GM19328 (cell line): Measurements from ENCODE around the gene METTL22.

Experiments used
- ATAC-seq: cut with Tn5 transposase; IDR thresholded peaks from one replicate; pipeline ENCODE4 v1.9.1; 2021; ENCODE audit warnings: mild to moderate bottlenecking, moderate library complexity; ENCODE audit not compliant: unreplicated experiment

METTL22 gene

DNA sequence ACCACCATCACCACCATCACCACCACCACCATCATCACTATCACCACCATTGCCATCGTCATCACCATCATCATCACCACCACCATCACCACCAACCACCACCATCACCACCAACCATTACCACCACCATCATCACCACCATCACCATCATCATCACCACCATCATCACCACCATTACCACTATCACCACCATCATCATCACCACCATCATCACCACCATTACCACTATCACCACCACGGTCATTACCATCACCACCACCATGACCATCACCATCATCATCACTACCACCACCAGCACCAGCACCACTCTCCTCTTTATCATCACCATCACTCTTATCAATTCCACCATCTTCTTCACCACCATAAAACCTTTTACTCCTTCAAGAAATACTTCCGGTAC, 30.0 kb upstream of the METTL22 start:
- no peak for ATAC-seq

DNA sequence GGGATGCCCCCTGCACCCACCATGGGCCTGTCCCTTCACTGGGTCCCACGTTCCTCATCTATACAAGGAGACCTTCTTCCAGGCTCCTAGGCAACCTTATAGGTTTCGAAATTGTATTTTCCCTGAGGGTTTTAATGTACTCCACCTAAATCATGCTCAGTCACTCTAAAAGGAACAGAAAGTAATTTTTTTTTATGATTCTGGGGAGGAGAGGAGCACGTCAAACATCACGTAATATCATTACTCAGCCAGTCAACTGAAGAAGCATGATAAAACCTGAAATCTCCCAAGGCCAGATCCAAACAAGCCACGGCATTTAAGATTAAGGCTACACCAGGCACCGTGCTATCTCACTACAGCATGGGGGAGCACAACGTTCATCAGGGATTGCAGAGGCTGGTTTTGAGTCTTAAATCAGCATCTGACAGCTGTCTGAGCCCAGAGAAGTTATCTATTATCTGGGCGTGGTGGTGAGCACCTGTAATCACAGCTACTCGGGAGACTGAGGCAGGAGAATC, 27.3 kb upstream of the METTL22 start:
- no peak for ATAC-seq

DNA sequence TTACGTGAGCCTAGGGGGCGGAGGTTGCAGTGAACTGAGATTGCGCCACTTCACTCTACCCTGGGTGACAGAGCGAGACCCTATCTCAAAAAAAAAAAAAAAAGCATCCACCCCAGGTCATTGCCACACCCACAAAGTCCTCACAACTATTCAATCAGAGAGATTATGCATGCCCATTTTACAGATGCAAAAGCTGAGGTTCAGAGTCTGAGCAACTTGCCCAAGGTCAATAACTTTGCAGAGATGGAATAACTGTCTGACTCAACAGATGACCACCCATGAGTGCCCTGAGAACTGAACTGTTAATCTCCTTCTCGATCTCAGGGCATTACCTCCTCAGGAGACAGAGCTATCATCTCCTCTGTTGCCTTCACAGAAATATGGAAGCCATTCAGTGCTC, 25.7 kb upstream of the METTL22 start:
- no peak for ATAC-seq

DNA sequence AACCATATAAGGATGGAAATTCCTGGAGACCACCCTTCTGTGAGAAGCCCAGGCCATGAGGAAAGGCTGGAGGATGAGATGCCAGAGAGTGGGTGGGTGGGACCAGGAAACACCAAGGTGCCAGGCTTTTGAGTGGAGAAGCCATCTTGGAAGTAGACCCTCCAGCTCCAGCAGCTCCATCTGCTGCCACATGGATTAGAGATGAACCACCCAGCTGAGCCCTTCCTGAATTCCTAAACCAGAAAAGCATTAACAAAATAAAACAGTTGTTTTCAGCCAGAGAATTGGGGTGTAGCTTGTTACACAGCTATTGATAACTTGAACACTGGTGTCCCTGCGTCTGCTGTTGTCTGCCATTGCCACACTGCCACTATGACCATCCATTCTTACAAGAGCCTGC, 24.9 kb upstream of the METTL22 start:
- ATAC-seq, result no peak

DNA sequence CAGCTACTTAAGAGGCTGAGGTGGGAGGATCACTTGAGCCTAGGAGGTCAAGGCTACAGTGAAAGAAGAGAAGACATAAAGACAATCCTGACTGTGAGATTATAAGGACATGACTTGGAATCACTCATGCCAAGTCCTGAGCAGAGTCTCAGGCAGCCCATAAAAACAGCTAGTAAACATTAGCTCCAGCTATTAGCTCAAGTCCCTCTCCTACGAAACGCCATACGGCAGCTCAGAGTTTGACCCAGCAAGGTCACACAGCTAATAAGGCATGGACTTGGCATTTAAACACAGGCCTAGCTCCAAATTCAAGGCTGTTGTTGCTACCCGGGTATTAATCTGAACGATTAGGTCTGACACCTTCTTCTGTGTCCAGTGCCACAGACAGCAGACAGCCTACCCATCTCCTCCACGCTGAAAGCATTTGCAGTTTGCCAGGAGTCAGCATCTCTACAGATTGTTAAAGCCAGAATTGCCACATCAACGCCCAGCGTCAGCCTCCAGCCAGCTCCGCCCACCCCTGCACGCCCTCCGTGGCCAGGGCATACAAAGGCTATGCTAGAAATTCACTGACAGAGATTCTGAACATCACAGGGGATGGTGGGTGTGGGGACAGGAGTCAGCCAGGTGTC, 21.2 kb upstream of the METTL22 start:
- no peak for ATAC-seq

DNA sequence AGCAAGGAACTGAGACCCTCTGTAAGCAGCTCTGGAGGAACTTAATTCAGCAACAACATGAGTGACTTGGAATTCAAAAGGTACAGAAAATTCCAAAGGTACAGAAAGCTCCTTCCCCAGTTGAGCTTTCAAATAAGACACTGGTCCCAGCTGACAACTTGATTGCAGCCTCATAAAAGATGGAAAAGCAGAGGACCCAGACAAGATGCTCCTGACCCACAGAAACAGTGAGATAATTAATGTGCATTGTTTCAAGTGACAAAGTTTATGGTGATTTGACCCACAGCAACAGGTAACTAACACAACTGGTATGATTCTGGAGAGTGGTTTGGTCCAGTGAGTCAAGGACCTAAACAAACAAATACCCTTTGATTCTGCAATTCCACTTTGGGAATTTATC, 15.9 kb upstream of the METTL22 start:
- ATAC-seq, result no peak

DNA sequence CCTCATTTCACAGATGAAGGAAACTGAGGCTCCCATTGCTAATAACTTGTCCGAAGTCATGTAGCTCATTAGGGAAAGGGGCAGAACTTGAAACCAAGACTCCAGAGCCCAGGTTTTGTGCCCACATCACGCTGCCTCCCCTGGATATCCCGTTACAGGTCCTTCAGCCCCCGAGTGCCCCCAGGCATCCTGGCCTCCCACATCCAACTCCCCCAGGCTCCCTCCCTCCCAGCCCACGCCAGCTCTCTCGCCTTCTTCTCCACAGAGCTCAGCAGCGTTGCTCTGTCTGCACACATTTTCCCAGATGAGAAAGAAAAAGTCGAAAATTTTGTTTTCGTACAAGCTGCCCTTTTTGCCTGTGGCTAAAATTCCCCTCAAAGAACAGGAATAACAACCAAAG, 14.3 kb upstream of the METTL22 start:
- no peak for ATAC-seq

DNA sequence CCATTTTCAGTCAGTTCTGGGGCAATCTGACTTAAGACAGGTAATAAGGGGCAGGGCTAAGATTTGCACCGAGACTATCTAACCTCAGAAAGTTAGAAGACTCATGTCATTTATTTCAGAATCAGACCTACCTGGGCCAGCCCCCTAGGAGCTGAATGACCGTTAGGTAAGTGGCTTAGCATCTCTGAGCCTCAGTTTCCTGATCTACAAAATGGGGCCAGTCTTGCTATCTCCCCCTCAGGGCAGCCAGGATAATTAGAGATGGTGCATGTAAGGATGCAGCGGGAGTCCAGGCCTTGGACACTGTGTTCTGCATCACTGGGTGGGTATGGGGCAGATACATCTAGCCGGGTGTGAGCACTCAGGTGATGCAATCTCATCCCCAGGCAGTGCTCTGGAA, 10.4 kb upstream of the METTL22 start:
- ATAC-seq, result no peak

DNA sequence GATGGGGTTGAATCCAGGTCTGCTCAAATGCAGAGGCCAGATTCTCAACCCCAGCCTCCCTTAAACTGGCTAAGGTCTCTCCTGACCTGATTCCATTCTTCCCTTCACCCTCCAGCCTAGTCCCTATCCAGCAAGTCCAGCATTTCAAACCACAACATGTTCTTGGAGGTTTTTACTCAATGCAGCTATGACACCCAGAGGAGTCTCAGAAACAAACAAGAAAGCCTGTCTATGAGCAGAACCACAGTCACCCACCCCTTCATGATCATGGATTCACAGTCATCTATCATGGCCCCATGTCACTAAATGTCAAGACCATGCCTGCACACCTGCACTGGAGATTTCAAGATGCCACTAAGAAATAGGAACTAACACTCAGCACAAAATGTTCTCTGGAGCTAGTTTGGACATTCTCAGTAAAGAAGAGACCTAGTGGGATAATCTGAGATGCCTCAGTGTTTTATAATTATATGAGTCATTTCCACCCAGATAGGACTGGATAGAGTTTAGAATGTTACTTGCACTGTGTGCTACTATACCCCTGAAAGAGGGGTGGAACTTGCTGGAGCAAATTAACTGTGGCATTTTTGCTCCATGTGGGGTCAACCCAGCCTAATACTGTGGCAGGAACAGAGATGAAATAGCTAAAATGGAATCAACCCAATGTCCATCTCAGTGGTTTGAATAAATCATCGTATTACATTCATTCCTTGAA, 9.5 kb upstream of the METTL22 start:
- ATAC-seq, result no peak

DNA sequence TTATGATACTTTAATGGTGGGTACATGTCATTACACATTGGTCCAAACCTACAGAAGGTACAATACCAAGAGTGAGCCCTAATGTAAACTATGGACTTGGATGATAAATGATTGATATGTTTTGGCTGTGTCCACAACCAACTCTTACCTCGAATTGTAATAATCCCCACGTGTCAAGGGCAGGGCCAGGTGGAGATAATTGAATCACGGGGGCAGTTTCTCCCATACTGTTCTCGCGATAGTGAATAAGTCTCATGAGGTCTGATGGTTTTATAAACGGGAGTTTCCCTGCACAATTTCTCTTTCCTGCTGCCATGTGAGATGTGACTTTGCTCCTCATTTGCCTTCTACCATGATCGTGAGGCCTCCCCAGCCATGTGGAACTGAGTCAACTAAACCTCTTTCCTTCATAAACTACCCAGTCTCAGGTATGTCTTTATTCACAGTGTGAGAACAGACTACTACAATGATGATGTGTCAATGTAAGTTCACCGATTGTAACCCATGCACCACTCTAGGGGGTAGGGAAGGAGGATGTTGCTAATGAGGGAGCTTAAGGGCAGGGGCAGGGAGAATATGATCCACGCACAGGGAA, 7.0 kb upstream of the METTL22 start:
- ATAC-seq, result no peak

DNA sequence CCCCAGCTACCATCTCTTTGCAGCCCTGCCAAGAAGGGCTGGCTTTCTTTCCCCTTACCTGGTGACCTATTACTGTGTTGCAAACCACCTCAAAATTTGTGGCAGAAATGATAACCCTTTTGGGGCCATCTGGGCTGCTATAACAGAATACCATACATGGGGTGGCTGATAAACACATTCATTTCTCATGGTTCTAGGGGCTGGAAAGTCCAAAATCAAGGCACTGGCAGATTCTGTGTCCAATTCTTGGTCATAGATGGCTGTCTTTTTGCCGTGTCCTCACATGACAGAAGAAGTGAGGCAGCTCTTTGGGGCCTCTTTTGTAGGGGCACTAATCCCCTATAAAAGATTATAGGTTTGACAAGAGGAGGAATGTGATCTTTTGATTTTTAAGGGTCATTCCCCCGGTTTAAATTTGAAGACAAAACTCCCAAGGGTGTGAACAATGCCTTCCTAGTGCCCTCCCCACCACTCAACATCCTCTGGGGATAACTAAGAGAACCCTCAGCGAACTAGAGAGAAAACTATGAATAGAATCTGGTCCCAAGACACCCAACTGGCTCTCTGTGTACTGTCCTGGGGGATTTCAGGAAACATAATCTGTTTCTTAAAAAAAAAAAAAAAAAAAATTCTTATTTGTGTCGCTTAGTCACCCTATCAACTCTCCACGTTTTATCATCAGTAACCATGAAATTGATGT, 1.7 kb upstream of the METTL22 start:
- ATAC-seq, result no peak

DNA sequence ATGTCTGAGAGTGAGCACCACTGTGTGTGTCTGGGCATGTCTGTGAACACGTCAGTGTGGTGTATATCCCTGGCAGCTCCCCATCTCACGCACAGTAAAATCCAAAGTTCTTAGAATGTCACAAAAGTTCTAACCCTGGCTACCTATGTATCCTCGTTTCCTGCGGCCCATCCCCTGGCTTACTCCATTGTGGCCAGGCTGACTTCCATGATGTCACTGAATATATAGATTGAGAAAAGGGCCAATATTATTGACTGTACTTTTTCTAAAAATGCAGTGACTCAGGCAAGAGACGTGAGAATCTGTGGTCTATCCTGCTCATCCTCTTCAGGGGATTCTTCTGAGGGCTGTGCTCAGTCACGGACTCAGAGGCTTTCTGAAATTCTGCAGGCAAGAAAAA, 963 bp upstream of the METTL22 start:
- ATAC-seq, result no peak

DNA sequence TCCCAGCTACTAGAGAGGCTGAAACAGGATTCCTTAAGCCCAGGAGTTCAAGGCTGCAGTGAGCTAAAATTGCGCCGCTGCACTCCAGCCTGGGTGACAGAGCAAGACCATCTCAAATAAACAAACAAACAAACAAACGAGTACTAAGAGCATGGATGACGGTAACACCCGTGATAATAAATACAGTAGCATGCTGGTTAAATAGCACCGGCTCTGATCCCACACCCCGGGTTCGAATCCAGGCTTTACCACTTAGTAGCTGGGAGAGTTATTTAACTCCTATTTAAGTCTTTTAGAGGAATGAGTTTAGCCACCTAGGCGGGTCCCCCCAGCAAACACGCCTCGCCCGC, 301 bp upstream of the METTL22 start:
- no peak for ATAC-seq

DNA sequence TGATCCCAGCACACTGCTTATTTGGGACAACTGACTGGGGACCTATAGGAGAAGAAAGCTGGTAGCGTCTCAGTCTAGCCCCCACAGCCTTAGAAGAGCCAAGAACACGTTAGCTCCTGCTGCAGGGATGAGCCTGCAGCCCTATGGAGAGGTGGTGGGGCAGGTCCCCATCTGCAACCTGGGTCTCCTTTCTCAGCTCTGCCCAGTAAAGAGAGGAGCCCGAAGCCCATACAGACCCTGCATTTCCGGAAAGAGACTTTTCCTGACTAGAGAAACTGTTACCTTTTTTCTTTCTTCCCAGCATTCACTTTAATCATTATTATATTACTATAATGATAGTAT, 788 bp downstream of the METTL22 start:
- ATAC-seq, result no peak

DNA sequence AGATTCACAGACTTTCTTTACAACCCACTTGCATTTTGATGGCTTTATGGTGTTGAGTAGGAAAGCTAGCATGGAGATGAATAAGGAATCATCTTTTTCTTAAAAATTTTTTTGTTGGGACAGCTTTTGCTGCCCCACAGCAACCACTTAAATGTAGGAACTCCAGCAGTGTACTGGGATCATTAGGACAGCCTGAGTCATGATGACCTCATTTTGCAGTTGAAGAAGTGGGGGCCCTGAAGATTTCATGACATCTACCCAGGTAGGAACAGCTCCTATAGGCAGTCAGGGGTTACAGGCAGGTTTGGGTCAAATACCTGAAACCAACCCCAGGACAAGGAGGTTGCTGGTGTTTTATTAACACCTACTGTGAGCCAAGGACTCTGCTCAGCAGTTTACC, 2.1 kb downstream of the METTL22 start:
- no peak for ATAC-seq

DNA sequence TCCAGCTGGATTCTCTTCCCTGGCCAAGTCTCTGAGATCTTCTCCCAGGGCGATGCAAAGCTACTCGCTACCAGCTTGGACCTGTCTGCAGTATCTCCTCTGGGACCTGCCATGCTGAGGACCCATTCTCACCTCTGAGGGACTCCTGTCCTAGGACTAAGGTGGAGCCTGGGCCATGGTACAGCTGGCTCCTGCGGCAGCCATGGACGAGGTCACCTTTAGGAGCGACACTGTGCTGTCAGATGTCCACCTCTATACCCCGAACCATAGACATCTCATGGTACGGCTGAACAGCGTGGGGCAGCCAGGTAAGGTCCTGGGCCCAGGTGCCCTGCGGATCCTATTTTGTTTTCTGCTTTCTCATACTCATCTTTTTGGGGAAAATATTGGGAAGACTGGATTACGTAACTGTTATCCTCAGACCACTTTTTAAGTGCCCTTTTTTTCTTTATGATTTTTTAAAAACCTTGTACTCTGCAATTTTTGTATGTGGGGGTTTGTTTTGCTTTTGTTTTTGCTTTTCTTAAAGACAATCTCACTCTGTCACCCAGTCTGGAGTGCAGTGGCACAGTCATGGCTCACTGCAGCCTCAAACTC, 4.1 kb downstream of the METTL22 start:
- no peak for ATAC-seq

DNA sequence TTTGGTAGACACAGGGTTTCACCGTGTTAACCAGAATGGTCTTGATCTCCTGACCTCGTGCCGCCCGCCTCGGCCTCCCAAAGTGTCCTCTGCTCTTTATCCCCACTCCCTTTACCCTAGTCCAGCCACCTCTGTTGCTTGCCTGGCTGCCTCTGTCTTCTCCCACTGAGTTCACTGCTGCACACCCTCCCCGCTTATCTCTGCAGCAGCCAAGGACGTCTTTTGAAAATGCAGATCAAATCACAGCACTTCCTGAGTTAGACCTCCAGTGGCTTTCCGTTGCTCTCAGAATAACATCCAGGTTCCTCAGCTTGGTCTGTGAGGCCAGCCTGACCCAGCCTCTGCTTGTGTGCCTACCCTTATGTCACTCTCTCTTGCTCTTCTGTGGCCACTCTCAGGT, 5.4 kb downstream of the METTL22 start:
- no peak for ATAC-seq

DNA sequence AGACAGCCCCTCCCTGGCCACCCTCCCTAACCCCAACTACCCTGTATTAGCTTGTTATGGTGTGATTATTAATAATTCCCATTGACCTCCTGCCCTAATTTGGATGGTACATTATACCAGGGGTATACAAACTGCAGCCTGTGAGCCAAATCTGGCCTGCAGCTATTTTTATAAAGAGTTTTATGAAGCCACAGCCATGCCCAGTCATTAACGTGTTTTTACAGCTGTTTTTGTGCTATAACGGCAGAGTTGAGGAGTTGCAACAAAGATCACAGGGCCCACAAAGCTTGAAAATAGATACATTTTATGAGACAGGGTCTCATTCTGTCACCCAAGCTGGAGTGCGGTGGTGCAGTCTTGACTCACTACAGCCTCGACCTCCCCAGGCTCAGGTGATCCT, 6.0 kb downstream of the METTL22 start:
- ATAC-seq, result no peak

DNA sequence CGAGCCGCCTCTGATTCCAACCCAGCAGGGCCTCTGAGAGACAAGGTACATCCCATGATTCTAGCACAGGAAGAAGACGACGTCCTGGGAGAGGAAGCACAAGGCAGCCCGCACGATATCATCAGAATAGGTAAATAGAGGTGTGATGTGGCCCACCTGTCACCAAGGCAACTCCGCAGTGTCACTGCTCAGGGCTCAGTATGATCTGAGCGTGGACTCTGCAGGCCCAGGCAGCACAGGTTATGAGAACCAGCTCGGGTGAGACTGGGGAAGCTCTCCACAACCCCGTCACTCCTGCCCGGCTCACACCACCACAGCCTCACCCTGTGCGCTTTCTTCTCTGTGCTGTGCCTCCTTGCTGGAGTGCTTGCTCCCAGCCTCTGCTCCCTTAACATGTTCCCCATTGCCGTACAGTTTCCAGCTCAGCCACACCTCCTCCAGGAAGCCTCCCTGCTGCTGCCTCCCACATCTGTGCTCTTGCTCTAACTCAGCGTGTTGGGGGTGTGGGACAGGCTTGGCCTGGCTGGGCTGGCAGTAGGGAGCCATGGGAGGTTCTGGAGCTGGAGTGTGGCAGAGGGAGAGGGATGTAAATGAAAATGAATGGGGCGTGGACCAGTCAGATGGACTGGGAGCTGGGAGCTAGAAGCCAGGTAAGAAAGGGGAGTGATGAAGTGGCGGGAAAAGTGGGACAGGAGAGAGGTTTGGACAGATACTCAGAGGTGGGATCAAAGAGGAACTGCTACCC, 7.7 kb downstream of the METTL22 start:
- ATAC-seq, result no peak

DNA sequence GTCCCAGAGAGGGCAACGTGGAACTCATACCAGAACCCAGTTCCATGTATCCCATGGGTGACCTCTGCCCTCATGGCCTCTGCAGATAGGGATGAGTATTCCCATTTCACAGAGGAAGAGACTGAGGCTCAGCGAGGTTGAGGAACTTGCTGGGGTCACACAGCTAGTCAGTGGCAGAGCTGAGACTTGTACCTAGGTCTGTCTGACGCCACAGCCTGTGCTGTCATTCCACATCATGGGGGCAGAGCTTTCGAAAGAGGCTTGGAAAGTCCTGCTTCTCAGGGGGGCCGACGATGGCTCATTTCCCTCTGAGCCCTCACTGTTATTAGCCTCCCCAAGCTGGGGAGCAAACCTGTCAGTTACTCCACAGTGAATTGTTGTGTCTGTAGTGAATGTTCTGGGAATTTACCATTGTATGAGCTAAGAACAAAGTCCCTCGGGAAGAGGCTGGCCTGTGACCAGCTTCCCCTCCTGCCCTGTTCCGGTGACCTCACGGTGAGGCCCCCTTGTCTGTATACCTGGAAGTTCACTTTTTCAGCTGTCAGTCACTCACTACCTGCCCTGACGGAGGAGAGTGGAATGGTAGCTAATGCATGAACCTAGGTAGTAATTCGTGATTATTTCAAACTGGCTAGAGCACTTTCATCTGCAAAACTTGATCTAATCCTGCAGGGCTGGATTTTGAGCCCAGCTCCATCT, 8.9 kb downstream of the METTL22 start:
- no peak for ATAC-seq
